ENCODE results near the gene GRM8.

- TF ChIP-seq POLR2A (IDR thresholded peaks at IDR 0.05) = no peak
- no peak for TF ChIP-seq CTCF (IDR thresholded peaks at IDR 0.05)
Observed at GRCh38 chr7:126525906-126526305, 726.8 kb downstream of the GRM8 start.
